HG03159 (cell line): ENCODE data around the gene SORBS2.
"Not testable (repeated sequence)": the region's sequence is repeated elsewhere in the genome, so short reads cannot be mapped to it uniquely, and the experiment has no call there.

ENCODE experiments used
- ATAC-seq: cut with Tn5 transposase; IDR thresholded peaks from one replicate; pipeline ENCODE4 v1.9.1; 2021; ENCODE audit warnings: mild to moderate bottlenecking, moderate library complexity; ENCODE audit not compliant: unreplicated experiment

Gene SORBS2

GRCh38 chr4:185567381-185568376 lies 244.3 kb downstream of the SORBS2 start:
- no peak for ATAC-seq

GRCh38 chr4:185566972-185567371 lies 245.0 kb downstream of the SORBS2 start:
- no peak for ATAC-seq

GRCh38 chr4:185566425-185566824 lies 245.6 kb downstream of the SORBS2 start:
- ATAC-seq: no peak

GRCh38 chr4:185565696-185566095 lies 246.3 kb downstream of the SORBS2 start:
- no peak for ATAC-seq

GRCh38 chr4:185564349-185564748 lies 247.6 kb downstream of the SORBS2 start:
- ATAC-seq: no peak

- no peak for ATAC-seq
Measured at GRCh38 chr4:185562531-185562930, 249.5 kb downstream of the SORBS2 start.

GRCh38 chr4:185560316-185560715 lies 251.7 kb downstream of the SORBS2 start:
- no peak for ATAC-seq

- no peak for ATAC-seq
Measured at GRCh38 chr4:185559915-185560281, 252.1 kb downstream of the SORBS2 start.

- ATAC-seq: not testable (repeated sequence)
Measured at GRCh38 chr4:185559251-185559914, 252.6 kb downstream of the SORBS2 start.

- no peak for ATAC-seq
Measured at GRCh38 chr4:185554365-185555126, 257.4 kb downstream of the SORBS2 start.

- no peak for ATAC-seq
Measured at GRCh38 chr4:185552254-185552653, 259.7 kb downstream of the SORBS2 start.

- ATAC-seq: no peak
Measured at GRCh38 chr4:185550933-185551332, 261.1 kb downstream of the SORBS2 start.

GRCh38 chr4:185549095-185549639 lies 262.8 kb downstream of the SORBS2 start:
- no peak for ATAC-seq

- no peak for ATAC-seq
Measured at GRCh38 chr4:185548587-185548986, 263.4 kb downstream of the SORBS2 start.

GRCh38 chr4:185546335-185546734 lies 265.7 kb downstream of the SORBS2 start:
- no peak for ATAC-seq

GRCh38 chr4:185542626-185543315 lies 269.2 kb downstream of the SORBS2 start:
- no peak for ATAC-seq

GRCh38 chr4:185541251-185541727 lies 270.7 kb downstream of the SORBS2 start:
- no peak for ATAC-seq

GRCh38 chr4:185540487-185541120 lies 271.4 kb downstream of the SORBS2 start:
- no peak for ATAC-seq

- no peak for ATAC-seq
Measured at GRCh38 chr4:185540040-185540439, 272.0 kb downstream of the SORBS2 start.

- ATAC-seq: no peak
Measured at GRCh38 chr4:185538806-185539205, 273.2 kb downstream of the SORBS2 start.
